Dermis blood vessel endothelial cell (primary cell): ENCODE measurements around the gene ADPRHL1. TPM values are rescaled to one million over a fixed set of nuclear protein-coding genes. Genes with fewer than 3 reads are reported as not detected.

Source experiments
- DNase-seq: peaks from one replicate; pipeline ENCODE4 v3.0.0; 2010
- total RNA-seq: library from RNA; depleted of rRNA; stranded (reverse); fragments of >200 nt; gene quantifications from 2 replicates; pipeline ENCODE4 v1.2.3, GENCODE V29; 2014

The ADPRHL1 gene
- total RNA-seq, 1 donor from 2014 or later, result 1.0 TPM

- DNase-seq, result no peak
These were observed 39.0 kb downstream of the ADPRHL1 start for GRCh38 chr13:113414335-113414734.

DNA sequence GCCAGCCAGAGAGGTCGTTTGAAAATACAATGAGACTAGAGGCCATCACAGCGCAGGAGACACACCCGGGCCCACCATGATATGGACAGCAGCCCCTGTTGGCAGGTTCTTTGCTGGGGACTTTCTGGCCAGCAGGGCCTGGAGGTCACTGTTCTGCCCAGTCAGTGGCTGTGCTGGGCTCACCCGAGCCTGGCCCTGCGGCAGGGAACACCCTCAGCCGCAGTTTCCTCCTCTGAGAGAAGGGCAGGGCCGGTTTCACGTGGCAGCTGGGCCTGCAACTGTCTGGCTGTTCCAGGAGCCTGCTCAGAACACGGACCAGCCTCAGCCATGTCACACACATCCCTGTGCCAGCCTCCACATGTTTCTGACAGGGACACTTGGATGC lies 39.4 kb downstream of the ADPRHL1 start:
- no peak for DNase-seq

DNA sequence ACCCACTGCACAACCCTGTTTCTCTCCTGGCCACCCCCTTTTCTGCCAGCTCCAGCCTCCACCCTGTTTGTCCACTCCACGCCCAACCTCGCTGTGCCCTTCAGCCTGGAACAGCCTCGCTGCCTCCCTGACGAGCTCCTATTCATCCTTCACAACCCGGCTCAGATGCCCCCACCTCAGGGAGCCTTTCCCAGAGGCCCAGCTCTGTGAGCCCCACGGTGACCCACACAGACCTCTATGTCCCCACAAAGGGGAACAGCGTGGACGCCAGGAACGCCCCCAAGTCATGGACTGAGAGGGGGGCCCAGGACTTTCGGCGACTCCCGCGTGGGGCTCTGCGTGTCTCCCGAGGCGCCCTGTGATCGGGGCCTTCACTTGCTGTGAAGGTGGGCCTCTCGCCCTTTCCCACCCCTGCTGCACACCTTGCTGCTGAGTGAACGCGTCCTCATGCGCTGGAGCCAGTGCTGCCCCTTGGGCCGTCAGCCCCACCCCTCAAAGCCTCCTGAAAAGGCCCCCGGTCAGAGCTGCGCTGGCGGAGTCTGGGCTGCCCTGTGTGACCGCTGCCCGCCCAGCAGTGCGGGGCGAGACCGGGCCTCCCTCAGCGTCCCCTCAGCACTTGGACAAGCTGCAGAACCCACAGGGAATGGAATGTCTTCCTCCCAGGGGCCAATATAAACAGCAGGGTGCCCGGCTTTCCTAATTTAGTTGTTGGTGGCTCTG lies 40.0 kb downstream of the ADPRHL1 start:
- DNase-seq, result no peak

DNA sequence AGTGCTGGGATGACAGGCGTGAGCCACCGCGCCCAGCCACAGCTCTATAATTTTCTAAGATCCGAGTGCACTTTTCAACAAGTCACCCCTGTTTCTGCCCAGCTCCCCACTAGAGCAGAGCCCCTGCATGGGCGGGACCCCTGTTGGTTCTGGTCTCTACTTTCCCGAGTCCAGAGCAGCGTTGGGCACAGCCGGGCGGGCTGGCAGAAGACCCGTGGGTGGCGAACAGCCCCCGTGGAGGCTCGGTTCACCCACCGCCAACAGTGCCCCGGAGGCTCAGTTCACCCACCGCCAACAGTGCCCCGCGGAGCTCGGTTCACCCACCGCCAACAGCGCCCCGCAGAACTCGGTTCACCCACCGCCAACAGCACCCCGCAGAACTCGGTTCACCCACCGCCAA lies 40.8 kb downstream of the ADPRHL1 start:
- DNase-seq, result no peak

DNA sequence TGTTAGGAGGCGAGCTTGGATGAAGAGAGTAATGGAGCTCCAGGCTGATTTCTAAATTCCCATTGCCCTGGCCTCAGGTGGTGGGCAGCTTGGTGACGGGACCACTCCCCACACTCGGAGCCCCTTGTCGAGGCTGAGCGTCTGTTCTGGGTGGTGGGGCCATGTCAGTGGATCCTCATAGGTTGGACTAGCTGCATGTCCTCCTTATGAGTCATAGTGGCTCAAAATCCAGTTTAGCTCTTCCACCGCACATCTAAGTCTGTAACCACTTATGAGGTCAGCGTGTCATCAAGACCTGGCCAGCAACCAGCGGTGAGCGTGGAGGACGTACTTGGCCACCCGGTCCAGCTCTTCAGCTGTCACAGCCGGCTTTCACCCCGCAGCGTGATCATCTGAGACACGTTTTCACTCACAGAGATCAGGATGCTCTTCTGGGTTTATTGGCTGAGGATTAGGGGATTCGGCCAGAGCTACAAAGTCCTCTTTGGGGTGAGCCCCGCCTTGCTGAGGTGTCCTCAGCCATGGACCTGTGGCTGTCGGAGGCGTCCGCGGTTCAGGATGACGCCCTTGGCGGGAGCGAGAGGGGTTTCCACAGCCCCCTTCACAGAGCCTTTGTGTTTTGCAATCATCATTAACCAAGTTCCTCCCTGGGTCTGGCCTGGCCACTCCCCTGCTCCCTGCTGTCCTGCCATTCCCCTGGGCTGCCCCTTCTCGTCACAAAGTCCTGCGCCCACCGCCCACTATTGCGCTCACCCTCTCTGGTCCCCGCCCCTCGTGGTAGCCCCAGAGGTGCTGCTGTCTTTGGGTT lies 41.9 kb downstream of the ADPRHL1 start:
- no peak for DNase-seq

- no peak for DNase-seq
These were observed 42.7 kb downstream of the ADPRHL1 start for GRCh38 chr13:113410472-113411201.

DNA sequence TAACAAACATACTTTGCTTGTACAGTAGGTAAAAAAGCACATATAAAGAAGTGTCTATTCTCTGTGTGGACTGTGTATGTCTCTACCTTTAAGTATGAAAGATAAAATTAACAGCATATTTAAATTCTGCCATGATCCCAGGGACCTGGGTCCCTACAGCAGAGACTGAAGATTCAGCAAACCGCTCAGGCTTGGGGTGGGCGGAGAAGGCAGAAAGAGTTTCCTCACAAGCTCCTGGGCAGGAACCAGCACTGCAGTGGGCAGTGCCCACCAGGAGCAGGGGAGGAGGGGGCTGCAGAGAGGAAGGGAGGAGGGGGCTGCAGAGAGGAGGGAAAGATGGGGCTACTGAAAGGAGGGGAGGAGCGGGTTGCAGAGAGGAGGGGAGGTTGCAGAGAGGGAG lies 44.7 kb downstream of the ADPRHL1 start:
- DNase-seq, result no peak

GRCh38 chr13:113407531-113408393 lies 45.5 kb downstream of the ADPRHL1 start:
- DNase-seq, result no peak

- no peak for DNase-seq
These were observed 46.2 kb downstream of the ADPRHL1 start for GRCh38 chr13:113407103-113407530.

GRCh38 chr13:113406321-113407102 lies 46.8 kb downstream of the ADPRHL1 start:
- DNase-seq, result no peak

DNA sequence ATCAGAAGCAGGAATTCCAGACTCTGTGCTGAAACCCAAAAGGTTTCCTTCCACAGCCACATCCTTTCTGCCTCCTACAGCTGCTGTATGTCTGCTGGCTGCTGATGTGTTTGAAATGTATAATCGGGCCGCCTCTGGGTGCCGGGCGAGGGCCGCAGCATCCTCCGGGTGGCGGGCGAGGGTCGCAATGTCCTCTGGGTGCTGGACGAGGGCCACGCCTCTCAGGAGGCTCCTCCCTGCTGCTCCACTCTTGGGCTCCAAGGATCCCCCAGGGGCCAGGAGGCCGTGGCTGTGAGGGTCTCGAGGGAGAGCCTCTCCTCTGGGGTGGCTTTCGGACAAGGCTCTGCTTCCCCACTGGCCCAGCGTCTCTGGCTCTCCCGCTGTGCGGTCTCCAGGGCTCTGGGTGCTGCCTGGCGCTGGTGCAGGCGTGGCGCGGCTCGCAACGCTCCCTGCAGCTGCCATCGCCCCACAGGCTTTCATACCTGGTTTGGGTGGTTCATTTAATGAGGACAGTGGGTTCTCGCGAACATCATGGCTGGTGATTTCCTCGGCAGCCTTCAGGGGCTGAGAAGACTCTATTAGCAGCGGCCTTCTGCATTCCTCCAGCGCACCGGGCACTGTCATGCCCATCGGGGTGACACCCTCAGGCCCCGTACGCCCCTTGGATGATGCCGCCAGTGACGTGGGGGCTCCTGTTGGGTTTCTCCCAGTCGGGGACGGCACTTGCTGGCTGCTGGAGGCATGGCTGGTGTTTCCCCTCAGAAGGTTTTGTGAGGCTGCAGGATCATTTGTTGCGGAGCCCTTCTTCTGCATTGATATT lies 47.6 kb downstream of the ADPRHL1 start:
- no peak for DNase-seq

GRCh38 chr13:113404723-113405471 lies 48.4 kb downstream of the ADPRHL1 start:
- DNase-seq, result no peak

DNA sequence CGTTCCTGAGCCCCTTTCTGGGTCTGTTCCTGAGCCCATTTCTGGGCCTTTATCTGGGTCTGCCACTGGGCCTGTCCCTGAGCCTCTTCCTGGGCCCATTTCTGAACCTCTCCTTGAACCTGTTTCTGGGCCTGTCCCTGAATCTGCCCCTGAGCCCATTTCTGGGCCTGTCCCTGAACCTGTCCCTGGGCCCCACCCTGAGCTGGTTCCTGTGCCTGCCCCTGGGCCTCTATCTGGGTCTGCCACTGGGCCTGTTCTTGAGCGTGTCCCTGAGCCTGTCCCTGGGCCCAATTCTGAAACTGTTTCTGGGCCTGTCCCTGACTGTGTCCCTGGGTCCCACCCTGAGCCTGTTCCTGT lies 48.9 kb downstream of the ADPRHL1 start:
- no peak for DNase-seq

GRCh38 chr13:113403255-113404104 lies 49.8 kb downstream of the ADPRHL1 start:
- DNase-seq, result no peak

GRCh38 chr13:113402471-113403254 lies 50.6 kb downstream of the ADPRHL1 start:
- peak; percentile 15 for DNase-seq

DNA sequence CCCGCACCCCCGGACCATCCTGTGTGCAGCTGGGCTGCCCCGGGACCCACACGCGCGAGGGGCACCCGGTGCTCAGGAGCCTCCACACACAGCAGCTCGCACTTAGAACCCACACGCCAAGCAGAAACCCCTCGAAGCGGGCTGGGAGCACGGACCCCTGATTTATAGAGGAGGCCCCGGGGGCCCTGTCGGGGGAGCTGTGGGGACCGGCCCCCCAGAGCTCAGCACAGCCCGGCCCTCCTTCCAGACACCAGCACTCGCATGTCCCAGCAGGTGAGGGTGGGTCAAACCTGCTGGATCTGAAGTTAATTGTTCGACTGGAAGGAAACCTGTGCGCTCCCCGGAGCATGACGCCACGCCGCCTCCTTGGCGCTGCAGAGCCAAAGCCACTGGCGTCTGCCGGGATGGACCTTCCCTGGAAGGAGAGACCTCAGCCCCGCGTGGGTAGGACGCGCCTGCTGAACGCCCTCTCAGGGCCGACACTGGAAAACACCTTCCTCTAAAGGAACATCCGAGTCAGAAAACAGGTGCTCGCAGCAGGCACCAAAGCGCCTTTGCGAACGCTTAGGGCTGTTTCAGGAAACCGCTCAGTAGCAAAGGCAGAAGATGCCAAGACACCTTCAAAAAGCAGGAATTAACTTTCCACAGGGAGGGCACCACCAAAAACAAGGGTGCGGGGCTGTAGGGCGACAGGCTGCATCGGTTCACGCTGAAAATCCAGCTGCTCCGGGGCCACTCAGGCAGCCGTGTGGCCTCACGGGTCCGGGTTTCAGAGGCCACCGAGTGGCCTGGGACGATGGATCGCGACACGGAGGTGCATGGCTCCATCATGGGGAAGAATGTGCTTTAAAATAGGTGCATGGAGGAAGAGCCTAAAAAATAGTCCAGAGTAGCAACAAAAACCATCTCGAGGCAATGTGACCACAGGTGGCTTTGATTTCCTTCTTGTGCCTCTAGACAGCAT lies 51.6 kb downstream of the ADPRHL1 start:
- no peak for DNase-seq
